ENCODE data around the gene CD3D. TPM values are rescaled to one million over a fixed set of nuclear protein-coding genes. Genes with fewer than 3 reads are reported as not detected.

Gene CD3D
- total and polyA plus RNA-seq, 2 donors (not counting 3 experiments of a cell fraction or from before 2014, with no cell fraction given), result not detected

DNA sequence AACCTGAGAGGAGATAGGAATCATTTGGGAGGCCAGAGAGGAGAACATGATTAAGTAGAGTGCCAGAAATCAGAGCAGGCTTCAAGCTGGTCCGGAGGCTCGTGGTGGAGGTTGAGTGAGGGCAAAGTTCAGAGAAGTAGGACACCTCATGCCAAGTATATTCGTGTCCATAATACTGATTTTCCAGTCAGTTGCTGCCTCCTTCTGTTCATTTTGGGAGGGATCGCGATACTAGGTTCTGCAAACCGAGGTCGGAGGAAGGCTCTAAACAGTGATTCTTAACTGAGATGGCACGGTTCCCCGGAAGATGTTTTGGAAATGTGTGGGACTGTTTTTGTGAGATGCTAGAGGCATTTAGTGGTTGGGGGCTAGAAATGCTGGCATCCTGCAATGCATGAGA lies 51.6 kb downstream of the CD3D start:
- H3K4me3 ChIP-seq (replicated peaks in 1 of 3; ENCODE audit: insufficient read depth in 1 of 3, low read depth in 1 of 3, low read length in 3 of 3), result no peak overlapping the region
- H3K9me1 ChIP-seq (replicated peaks; ENCODE audit: control insufficient read depth, extremely low read depth, insufficient read depth, low read length), result no peaks in the 10 kb centered on the region
- no peaks in the 10 kb centered on the region for H3K79me2 ChIP-seq (ENCODE audit: control insufficient read depth, insufficient read depth, low read length)
- H4K20me1 ChIP-seq (replicated peaks; ENCODE audit: control insufficient read depth, extremely low read depth, insufficient read depth, low read length), result no peaks in the 10 kb centered on the region
- no peak overlapping the region for H3K4me2 ChIP-seq (ENCODE audit: insufficient read depth, low read length)
- no peaks in the 10 kb centered on the region for H3K36me3 ChIP-seq (ENCODE audit: control insufficient read depth in 2 of 2, extremely low read depth in 1 of 2, insufficient read depth in 2 of 2, low read length in 2 of 2)
- dilution Hi-C loops (cut with MboI; ENCODE audit: extremely low pct_ligation_motif_present, low sequenced_read_pairs), result no loop called here
- ChIA-PET POLR2A (no interaction called here), CTCF (interaction anchor here (0.7 to 12.3 kb wide), 16 partner anchors 8 to 148 kb away, joined by 3 to 235 read pairs (median 4); partner anchors contain the start of gene MPZL2)
- H3K9me3 ChIP-seq (replicated peaks; ENCODE audit: control insufficient read depth, insufficient read depth, low read length), result no peaks in the 10 kb centered on the region
- H3K27me3 ChIP-seq (ENCODE audit: control insufficient read depth in 2 of 2, insufficient read depth in 2 of 2, low read length in 2 of 2), result no peaks in the 10 kb centered on the region
- FAIRE-seq, result peak; percentile 68
- TF ChIP-seq MYC (IDR thresholded peaks at IDR 0.05; ENCODE audit: low read depth, low read length) (no peak), CTCF (IDR thresholded peaks at IDR 0.05; ENCODE audit: extremely low read depth in 1 of 2, insufficient read depth in 1 of 2, low read depth in 1 of 2, low read length in 2 of 2) (peak; percentile 30 to 53)
- H2AFZ ChIP-seq (ENCODE audit: low read depth, low read length), result no peak overlapping the region
- BruUV-seq (replicated peaks), result no TSS peak
- no peak overlapping the region for H3K9ac ChIP-seq (replicated peaks; ENCODE audit: extremely low read depth, insufficient read depth, low read length)
- peak; percentile 68 for DNase-seq (ENCODE audit: low read depth, low spot score)
- no peaks in the 10 kb centered on the region for H3K4me1 ChIP-seq (ENCODE audit: control insufficient read depth, extremely low read depth, insufficient read depth, low read length)
- intact Hi-C loops (cut with micrococcal nuclease), result loop anchor here (1.0 to 5.0 kb wide), 5 partner anchors 27 to 276 kb away; partner anchors contain the start of genes IFT46 and MPZL2
- H3K27ac ChIP-seq (ENCODE audit: insufficient read depth, low read depth, low read length), result no peak overlapping the region

DNA sequence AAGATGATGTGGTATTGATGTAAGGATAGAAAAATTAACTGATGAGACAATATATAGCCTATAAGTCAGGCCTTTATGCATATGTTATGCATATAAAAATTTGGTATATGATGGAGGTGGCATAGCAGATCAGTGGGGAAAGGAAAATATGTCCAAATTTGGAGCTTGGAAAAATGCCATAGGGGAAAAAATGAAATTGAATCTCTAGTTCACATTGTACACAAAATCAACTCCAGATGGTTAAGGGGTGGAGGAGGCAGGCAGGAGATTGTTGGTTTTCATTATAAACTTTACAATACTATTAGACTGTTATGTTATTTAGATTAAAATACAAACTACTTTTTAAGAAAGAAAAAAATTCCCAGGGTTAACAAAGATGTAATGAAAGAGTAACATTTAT lies 53.1 kb downstream of the CD3D start:
- H3K4me1 ChIP-seq (ENCODE audit: control insufficient read depth, extremely low read depth, insufficient read depth, low read length), result no peaks in the 10 kb centered on the region
- intact Hi-C loops (cut with micrococcal nuclease) (no loop called here), dilution Hi-C loops (cut with MboI; ENCODE audit: extremely low pct_ligation_motif_present, low sequenced_read_pairs) (no loop called here)
- no peak overlapping the region for H3K4me3 ChIP-seq (replicated peaks in 1 of 3; ENCODE audit: insufficient read depth in 1 of 3, low read depth in 1 of 3, low read length in 3 of 3)
- no peaks in the 10 kb centered on the region for H3K36me3 ChIP-seq (ENCODE audit: control insufficient read depth in 2 of 2, extremely low read depth in 1 of 2, insufficient read depth in 2 of 2, low read length in 2 of 2)
- POLR2A ChIA-PET, result no interaction called here
- no peak for TF ChIP-seq EZH2 (IDR thresholded peaks at IDR 0.05; ENCODE audit: borderline replicate concordance, low read depth, low read length, severe bottlenecking)
- TF ChIP-seq GATA2 (IDR thresholded peaks at IDR 0.05; ENCODE audit: insufficient read depth, insufficient read length, low read depth, low read length), result no peak
- TF ChIP-seq MYC (IDR thresholded peaks at IDR 0.05; ENCODE audit: low read depth, low read length), result no peak
- TF ChIP-seq, protein P1, sequence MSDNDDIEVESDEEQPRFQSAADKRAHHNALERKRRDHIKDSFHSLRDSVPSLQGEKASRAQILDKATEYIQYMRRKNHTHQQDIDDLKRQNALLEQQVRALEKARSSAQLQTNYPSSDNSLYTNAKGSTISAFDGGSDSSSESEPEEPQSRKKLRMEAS (IDR thresholded peaks at IDR 0.05; ENCODE audit: insufficient read depth, insufficient read length), result no peak
- FAIRE-seq (no peak), DNase-seq (ENCODE audit: low read depth, low spot score) (no peak)
- H3K79me2 ChIP-seq (ENCODE audit: control insufficient read depth, insufficient read depth, low read length), result no peaks in the 10 kb centered on the region
- CTCF ChIA-PET, result interaction anchor here (0.8 to 12.3 kb wide), 7 partner anchors 12 to 118 kb away, joined by 3 to 235 read pairs (median 4); partner anchors contain the start of gene CD3E
- H3K4me2 ChIP-seq (ENCODE audit: insufficient read depth, low read length), result no peak overlapping the region
- no peaks in the 10 kb centered on the region for H3K9me3 ChIP-seq (replicated peaks; ENCODE audit: control insufficient read depth, insufficient read depth, low read length)
- no peak overlapping the region for H2AFZ ChIP-seq (ENCODE audit: low read depth, low read length)
- no peaks in the 10 kb centered on the region for H4K20me1 ChIP-seq (replicated peaks; ENCODE audit: control insufficient read depth, extremely low read depth, insufficient read depth, low read length)
- no TSS peak for BruUV-seq (replicated peaks)
- no peaks in the 10 kb centered on the region for H3K27me3 ChIP-seq (ENCODE audit: control insufficient read depth in 2 of 2, insufficient read depth in 2 of 2, low read length in 2 of 2)
- no peak overlapping the region for H3K9ac ChIP-seq (replicated peaks; ENCODE audit: extremely low read depth, insufficient read depth, low read length)
- H3K27ac ChIP-seq (ENCODE audit: insufficient read depth, low read depth, low read length), result no peak overlapping the region
- H3K9me1 ChIP-seq (replicated peaks; ENCODE audit: control insufficient read depth, extremely low read depth, insufficient read depth, low read length), result no peaks in the 10 kb centered on the region

Small RNAs within 50 kb of the gene (small RNA-seq; reads per million reads assigned to genes)
- gene AP001582.1 (ENCODE audit: insufficient read depth, insufficient read length, low read depth, low replicate concordance), result not detected

Other genes with a start within 250 kb of the CD3D start
- gene SCN4B, start 189.9 kb downstream of the CD3D start, total RNA-seq, result 0.13 and 0.23 TPM in 2 replicates
- 0.05 and 0.06 TPM in 2 replicates for gene SCN4B, start 189.9 kb downstream of the CD3D start, polyA plus RNA-seq
- gene SCN2B, start 166.1 kb downstream of the CD3D start, total RNA-seq, result not detected in 2 replicates
- not detected in 2 replicates for gene SCN2B, start 166.1 kb downstream of the CD3D start, polyA plus RNA-seq
- gene JAML, start 117.7 kb downstream of the CD3D start, total RNA-seq, result 0.35 and 0.39 TPM in 2 replicates
- gene JAML, start 117.7 kb downstream of the CD3D start, polyA plus RNA-seq, result 0.04 TPM in 1 of 2 replicates, not detected in the other
- gene MPZL3, start 90.3 kb downstream of the CD3D start, total RNA-seq, result 7.0 and 7.1 TPM in 2 replicates
- 2.5 TPM in 2 replicates for gene MPZL3, start 90.3 kb downstream of the CD3D start, polyA plus RNA-seq
- gene MPZL2, start 78.4 kb downstream of the CD3D start, total RNA-seq, result 37.1 and 49.5 TPM in 2 replicates
- gene MPZL2, start 78.4 kb downstream of the CD3D start, polyA plus RNA-seq, result 16.5 and 21.0 TPM in 2 replicates
- gene CD3E, start 38.0 kb downstream of the CD3D start, total RNA-seq, result not detected in 2 replicates
- gene CD3E, start 38.0 kb downstream of the CD3D start, polyA plus RNA-seq, result not detected in 2 replicates
- not detected in 2 replicates for gene CD3G, start 1.6 kb upstream of the CD3D start, total RNA-seq
- not detected in 2 replicates for gene CD3G, start 1.6 kb upstream of the CD3D start, polyA plus RNA-seq
- 34.9 and 40.2 TPM in 2 replicates for gene UBE4A, start 16.9 kb upstream of the CD3D start, total RNA-seq
- 9.6 and 13.3 TPM in 2 replicates for gene UBE4A, start 16.9 kb upstream of the CD3D start, polyA plus RNA-seq
- gene ATP5MG, start 58.9 kb upstream of the CD3D start, total RNA-seq, result 211 and 242 TPM in 2 replicates
- 328 and 439 TPM in 2 replicates for gene ATP5MG, start 58.9 kb upstream of the CD3D start, polyA plus RNA-seq
- gene KMT2A, start 93.8 kb upstream of the CD3D start, total RNA-seq, result 63.9 and 64.1 TPM in 2 replicates
- gene KMT2A, start 93.8 kb upstream of the CD3D start, polyA plus RNA-seq, result 21.9 and 23.5 TPM in 2 replicates
- gene TTC36, start 184.8 kb upstream of the CD3D start, total RNA-seq, result 0.60 and 1.1 TPM in 2 replicates
- 0.29 TPM in 1 of 2 replicates, not detected in the other for gene TTC36, start 184.8 kb upstream of the CD3D start, polyA plus RNA-seq
- gene TMEM25, start 188.5 kb upstream of the CD3D start, total RNA-seq, result 18.9 and 20.4 TPM in 2 replicates
- gene TMEM25, start 188.5 kb upstream of the CD3D start, polyA plus RNA-seq, result 34.6 and 42.3 TPM in 2 replicates
- gene IFT46, start 223.2 kb upstream of the CD3D start, total RNA-seq, result 16.7 and 17.0 TPM in 2 replicates
- gene IFT46, start 223.2 kb upstream of the CD3D start, polyA plus RNA-seq, result 26.5 and 28.7 TPM in 2 replicates
- 168 and 172 TPM in 2 replicates for gene ARCN1, start 229.7 kb upstream of the CD3D start, total RNA-seq
- 180 and 188 TPM in 2 replicates for gene ARCN1, start 229.7 kb upstream of the CD3D start, polyA plus RNA-seq